Measurements from ENCODE around the gene SLC66A1. TPM values are rescaled to one million over a fixed set of nuclear protein-coding genes. Genes with fewer than 3 reads are reported as not detected.
"Not testable (repeated sequence)": the region's sequence is repeated elsewhere in the genome, so short reads cannot be mapped to it uniquely, and the experiment has no call there.

Gene SLC66A1
- polyA plus RNA-seq, 2 donors = 8.6 to 8.9 TPM

DNA sequence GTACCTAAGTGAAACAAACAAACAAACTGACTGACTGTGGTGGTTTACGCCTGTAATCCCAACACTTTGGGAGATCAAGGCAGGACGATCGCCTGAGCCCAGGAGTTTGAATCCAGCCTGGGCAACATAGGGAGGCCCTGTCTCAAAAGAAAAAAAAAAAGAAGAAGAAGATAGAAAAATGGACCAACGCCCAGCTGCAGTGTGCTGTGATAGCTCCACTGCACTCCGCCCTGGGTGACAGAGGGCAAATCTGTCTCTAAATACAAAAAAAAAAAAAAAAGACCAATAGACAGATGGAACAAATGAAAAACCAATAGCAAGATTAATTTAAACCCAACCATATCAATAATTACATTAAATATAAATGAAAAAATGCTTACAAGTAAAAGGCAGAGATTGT is 37.5 kb upstream of the SLC66A1 start:
- Histone ChIP-seq H3K27me3 (ENCODE audit: control insufficient read depth in 1 of 2, insufficient read depth in 2 of 2, low read length in 2 of 2) (no peaks in the 10 kb centered on the region), H3K4me3 (ENCODE audit: low read depth in 1 of 2, low read length in 2 of 2) (peak overlapping the region in 1 of 2 donors; percentile 30), H3K4me1 (ENCODE audit: control insufficient read depth in 2 of 2, insufficient read depth in 2 of 2, low read length in 1 of 2) (peaks cover 0 to 4% of the 10 kb centered on the region in 2 donors), H3K36me3 (ENCODE audit: control insufficient read depth in 2 of 2, insufficient read depth in 2 of 2, low read length in 1 of 2) (no peaks in the 10 kb centered on the region), H3K27ac (ENCODE audit: low read depth in 2 of 2, low read length in 1 of 2) (no peak overlapping the region), H3K9me3 (ENCODE audit: control insufficient read depth in 2 of 2, insufficient read depth in 1 of 2, low read depth in 1 of 2, low read length in 1 of 2) (peaks cover 2 to 6% of the 10 kb centered on the region in 2 donors)
- WGBS, 2 donors = 94% methylated on average over 5 of the region's 5 CpGs

DNA sequence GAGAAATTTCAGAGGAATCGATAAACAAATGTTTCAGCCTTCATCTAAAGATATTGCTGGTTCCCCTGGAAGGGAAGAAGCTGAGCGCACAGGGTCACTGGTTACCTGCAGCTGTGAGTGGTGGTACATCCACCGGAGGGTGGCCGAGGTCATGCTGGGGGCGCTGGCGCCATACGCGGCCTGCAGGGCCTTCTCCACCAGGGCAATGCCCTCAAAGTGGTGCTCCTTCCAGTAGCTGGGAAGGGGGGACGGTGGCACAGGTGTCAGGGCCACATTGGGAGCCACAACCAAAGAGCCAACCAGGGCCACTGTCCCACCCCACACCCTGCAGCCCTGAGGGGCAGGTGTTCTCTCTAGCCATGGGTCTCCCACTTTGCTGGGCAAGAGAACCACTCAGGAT is 28.2 kb upstream of the SLC66A1 start:
- Histone ChIP-seq H3K4me1 (ENCODE audit: control insufficient read depth in 2 of 2, insufficient read depth in 2 of 2, low read length in 1 of 2) (peaks cover 0 to 4% of the 10 kb centered on the region in 2 donors), H3K9me3 (ENCODE audit: control insufficient read depth in 2 of 2, insufficient read depth in 1 of 2, low read depth in 1 of 2, low read length in 1 of 2) (no peaks in the 10 kb centered on the region), H3K36me3 (ENCODE audit: control insufficient read depth in 2 of 2, insufficient read depth in 2 of 2, low read length in 1 of 2) (no peaks in the 10 kb centered on the region), H3K27me3 (ENCODE audit: control insufficient read depth in 1 of 2, insufficient read depth in 2 of 2, low read length in 2 of 2) (no peaks in the 10 kb centered on the region), H3K4me3 (ENCODE audit: low read depth in 1 of 2, low read length in 2 of 2) (no peak overlapping the region), H3K27ac (ENCODE audit: low read depth in 2 of 2, low read length in 1 of 2) (no peak overlapping the region)
- 95% methylated on average over 9 of the region's 9 CpGs for WGBS, 2 donors

DNA sequence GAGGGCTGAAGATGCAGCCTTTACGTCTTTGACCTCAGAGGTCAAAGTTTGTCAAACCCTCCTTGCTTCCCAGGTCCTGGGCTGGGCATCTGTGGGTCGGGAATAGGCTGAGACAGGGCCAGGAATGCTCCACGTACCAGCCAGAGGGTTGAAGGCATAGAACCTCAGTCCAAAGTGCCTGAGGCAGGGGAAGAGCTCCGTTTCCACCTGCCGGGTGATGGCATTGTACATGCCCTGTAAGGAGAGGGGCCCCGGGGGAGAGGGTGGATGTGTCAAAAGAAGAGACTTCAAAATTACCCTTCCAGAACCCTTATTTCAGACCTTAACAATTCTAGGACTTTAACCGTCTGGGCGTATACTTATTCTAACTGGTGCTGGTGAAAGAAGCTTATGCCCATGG is 27.2 kb upstream of the SLC66A1 start:
- 70 to 72% methylated on average over 8 of the region's 8 CpGs for whole genome bisulfite sequencing, 2 donors
- H3K4me3 ChIP-seq (ENCODE audit: low read depth in 1 of 2, low read length in 2 of 2) = no peak overlapping the region
- H3K27me3 ChIP-seq (ENCODE audit: control insufficient read depth in 1 of 2, insufficient read depth in 2 of 2, low read length in 2 of 2) = no peaks in the 10 kb centered on the region
- no peaks in the 10 kb centered on the region for H3K36me3 ChIP-seq (ENCODE audit: control insufficient read depth in 2 of 2, insufficient read depth in 2 of 2, low read length in 1 of 2)
- H3K9me3 ChIP-seq (ENCODE audit: control insufficient read depth in 2 of 2, insufficient read depth in 1 of 2, low read depth in 1 of 2, low read length in 1 of 2) = no peaks in the 10 kb centered on the region
- H3K27ac ChIP-seq (ENCODE audit: low read depth in 2 of 2, low read length in 1 of 2) = no peak overlapping the region
- H3K4me1 ChIP-seq (ENCODE audit: control insufficient read depth in 2 of 2, insufficient read depth in 2 of 2, low read length in 1 of 2) = peaks cover 0 to 5% of the 10 kb centered on the region in 2 donors

DNA sequence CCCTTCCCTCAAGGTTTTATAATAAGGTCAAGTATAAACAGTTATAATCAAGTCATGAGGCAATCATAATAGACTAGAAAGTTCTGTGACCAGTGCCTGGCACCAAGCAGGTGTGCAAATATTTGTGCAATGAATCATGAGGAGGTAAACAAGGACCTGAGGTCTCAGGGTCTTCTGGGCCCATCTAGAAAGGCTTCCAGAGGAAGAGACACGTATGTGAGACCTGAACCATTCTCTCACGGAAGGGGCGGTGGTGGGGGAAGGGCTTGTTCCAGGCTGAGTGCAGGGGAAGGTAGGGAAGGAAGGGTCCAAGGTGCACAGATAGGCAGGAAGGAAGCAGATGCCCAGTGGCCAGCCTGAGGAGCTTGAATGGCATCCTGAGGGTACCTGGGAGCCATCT is 26.8 kb upstream of the SLC66A1 start:
- 92 to 93% methylated on average over 2 to 3 of the region's 3 CpGs for WGBS, 2 donors
- not testable (repeated sequence) for H3K27me3 ChIP-seq (ENCODE audit: control insufficient read depth in 1 of 2, insufficient read depth in 2 of 2, low read length in 2 of 2); H3K4me3 ChIP-seq (ENCODE audit: low read depth in 1 of 2, low read length in 2 of 2)

DNA sequence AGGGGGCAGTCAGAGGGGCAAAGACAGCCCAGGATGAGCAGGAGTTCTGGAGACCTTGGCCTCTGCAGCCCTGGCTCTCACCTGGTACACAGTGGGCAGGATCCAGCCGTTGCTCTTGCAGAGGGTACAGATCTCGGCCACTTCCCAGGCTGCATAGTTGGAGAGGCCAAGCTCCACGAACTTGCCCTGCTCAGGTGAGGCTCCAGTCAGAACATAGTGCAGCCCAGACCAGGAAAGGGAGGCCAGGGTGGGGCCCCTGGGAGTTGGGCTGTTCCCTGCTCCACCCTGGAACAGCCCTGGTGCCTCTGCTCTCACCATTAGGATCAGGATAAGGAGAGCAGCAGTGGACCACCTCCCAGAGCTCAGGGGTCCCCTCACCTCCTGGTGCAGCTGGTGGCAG is 26.3 kb upstream of the SLC66A1 start:
- 62 to 79% methylated on average over 3 of the region's 3 CpGs for WGBS, 2 donors
- H3K36me3 ChIP-seq (ENCODE audit: control insufficient read depth in 2 of 2, insufficient read depth in 2 of 2, low read length in 1 of 2); H3K9me3 ChIP-seq (ENCODE audit: control insufficient read depth in 2 of 2, insufficient read depth in 1 of 2, low read depth in 1 of 2, low read length in 1 of 2); H3K4me1 ChIP-seq (ENCODE audit: control insufficient read depth in 2 of 2, insufficient read depth in 2 of 2, low read length in 1 of 2); H3K27ac ChIP-seq (ENCODE audit: low read depth in 2 of 2, low read length in 1 of 2); H3K27me3 ChIP-seq (ENCODE audit: control insufficient read depth in 1 of 2, insufficient read depth in 2 of 2, low read length in 2 of 2); H3K4me3 ChIP-seq (ENCODE audit: low read depth in 1 of 2, low read length in 2 of 2): not testable (repeated sequence)

More for the DNA sequence above, 26.8 kb upstream of the SLC66A1 start:
- H3K27ac ChIP-seq (ENCODE audit: low read depth in 2 of 2, low read length in 1 of 2); H3K36me3 ChIP-seq (ENCODE audit: control insufficient read depth in 2 of 2, insufficient read depth in 2 of 2, low read length in 1 of 2); H3K4me1 ChIP-seq (ENCODE audit: control insufficient read depth in 2 of 2, insufficient read depth in 2 of 2, low read length in 1 of 2); H3K9me3 ChIP-seq (ENCODE audit: control insufficient read depth in 2 of 2, insufficient read depth in 1 of 2, low read depth in 1 of 2, low read length in 1 of 2): not testable (repeated sequence)

DNA sequence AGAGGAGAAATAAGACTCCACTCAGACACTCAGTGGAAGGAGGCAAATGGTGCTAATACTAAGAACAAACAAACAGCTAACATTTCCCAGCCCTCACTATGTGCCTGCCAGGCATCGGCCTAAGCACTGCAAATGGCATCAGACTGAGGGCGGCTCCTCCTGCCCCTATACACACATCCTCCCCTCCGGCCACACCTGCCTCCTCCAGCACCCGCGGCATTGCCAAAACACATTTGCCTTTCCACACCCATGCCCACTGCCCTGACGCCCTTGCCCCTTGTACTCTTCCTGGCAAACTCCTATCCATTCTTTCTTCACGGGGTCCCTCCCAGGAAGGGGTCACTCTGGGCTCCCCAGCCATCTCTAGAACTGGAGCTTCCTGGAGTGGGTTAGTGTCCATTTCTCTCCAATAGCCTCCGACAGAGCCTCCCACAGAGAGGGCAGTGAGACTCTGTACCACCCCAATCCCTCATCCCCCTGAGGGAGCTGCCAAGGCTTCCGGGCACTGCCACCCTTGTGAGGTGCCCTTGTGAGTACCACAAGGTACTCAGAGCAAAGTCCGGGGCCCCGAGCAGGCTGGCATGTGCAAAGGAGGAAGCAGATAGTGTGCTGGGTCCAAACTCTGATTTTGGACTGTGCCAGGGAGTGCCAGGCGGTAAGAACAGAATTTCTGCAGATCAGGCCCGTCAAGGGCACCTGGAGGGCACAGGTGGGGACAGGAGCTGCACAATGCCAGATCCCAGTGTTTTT is 24.5 kb upstream of the SLC66A1 start:
- H3K27ac ChIP-seq (ENCODE audit: low read depth in 2 of 2, low read length in 1 of 2) = no peak overlapping the region
- H3K4me3 ChIP-seq (ENCODE audit: low read depth in 1 of 2, low read length in 2 of 2) = no peak overlapping the region
- 69 to 92% methylated on average over 13 of the region's 13 CpGs for WGBS, 2 donors
- no peaks in the 10 kb centered on the region for H3K36me3 ChIP-seq (ENCODE audit: control insufficient read depth in 2 of 2, insufficient read depth in 2 of 2, low read length in 1 of 2)
- H3K9me3 ChIP-seq (ENCODE audit: control insufficient read depth in 2 of 2, insufficient read depth in 1 of 2, low read depth in 1 of 2, low read length in 1 of 2) = no peaks in the 10 kb centered on the region
- no peaks in the 10 kb centered on the region for H3K27me3 ChIP-seq (ENCODE audit: control insufficient read depth in 1 of 2, insufficient read depth in 2 of 2, low read length in 2 of 2)
- peaks cover 0 to 5% of the 10 kb centered on the region in 2 donors for H3K4me1 ChIP-seq (ENCODE audit: control insufficient read depth in 2 of 2, insufficient read depth in 2 of 2, low read length in 1 of 2)

DNA sequence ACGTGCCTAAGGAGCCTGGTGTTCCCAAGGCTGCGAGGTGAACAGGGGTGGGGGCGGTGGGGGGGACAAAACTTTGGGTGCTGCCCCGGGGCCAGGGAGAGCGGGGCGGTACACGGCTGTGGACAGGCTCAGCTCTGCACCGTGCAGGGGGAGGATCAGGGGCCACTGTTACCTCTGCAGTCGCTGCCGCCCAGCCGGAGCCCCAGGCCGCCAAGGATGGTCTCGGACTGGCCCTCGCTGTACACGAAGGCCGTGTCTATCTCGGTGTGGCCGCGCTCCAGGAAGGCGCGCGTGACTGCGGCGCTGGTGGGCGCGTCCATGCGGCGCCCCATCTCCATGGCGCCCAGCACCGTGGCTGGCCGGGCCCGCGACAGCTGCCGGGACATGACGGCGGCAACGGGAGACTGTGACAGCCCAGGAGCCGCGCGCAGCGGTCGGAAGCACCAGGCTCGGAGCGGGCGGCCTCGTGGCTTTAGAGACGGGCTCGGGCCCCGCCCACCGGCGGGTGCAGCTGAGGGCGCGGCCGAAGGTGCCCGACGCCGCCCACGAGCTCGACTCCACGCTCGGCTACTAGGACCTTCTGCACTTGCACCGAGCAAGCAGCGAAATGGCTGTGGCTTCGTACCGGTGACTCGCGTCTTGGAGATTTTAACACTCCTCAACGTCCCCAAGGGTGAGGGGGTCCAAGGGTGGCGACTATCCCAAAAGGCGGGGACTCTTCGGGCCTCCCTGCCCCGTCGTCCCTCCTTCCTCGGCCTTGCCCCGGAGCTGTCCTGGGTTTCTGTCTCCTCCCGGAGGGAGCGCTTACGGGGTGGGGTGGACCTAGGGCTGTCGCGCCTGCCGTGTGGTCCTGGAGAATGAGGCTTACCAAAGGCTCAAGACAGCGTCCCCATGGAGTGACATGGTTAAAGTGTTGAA is 23.5 kb upstream of the SLC66A1 start, which contains the start of gene AKR7A3:
Gene AKR7A3, minus strand, starts transcription at position 447 of the 918 bp plus-strand sequence. Its CDS starts 61 bp downstream, at position 386.
- H3K36me3 ChIP-seq (ENCODE audit: control insufficient read depth in 2 of 2, insufficient read depth in 2 of 2, low read length in 1 of 2) = not testable (repeated sequence)

DNA sequence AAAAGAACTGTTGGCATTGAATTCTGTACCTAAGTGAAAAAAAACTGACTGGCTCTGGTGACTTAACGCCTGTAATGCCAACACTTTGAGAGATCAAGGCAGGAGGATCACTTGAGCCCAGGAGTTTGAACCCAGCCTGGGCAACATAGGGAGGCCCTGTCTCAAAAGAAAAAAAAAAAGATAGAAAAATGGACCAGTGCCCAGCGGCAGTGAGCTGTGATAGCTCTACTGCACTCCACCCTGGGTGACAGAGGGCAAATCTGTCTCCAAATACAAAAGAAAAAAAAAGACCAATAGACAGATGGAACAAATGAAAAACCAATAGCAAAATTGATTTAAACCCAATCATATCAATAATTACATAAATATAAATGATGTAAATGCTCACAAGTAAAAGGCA is 22.9 kb upstream of the SLC66A1 start:
- Histone ChIP-seq H3K36me3 (ENCODE audit: control insufficient read depth in 2 of 2, insufficient read depth in 2 of 2, low read length in 1 of 2) (no peaks in the 10 kb centered on the region), H3K4me3 (ENCODE audit: low read depth in 1 of 2, low read length in 2 of 2) (peak overlapping the region; percentile 31 to 46), H3K27ac (ENCODE audit: low read depth in 2 of 2, low read length in 1 of 2) (no peak overlapping the region)

More for the DNA sequence above, 23.5 kb upstream of the SLC66A1 start, which contains the start of gene AKR7A3:
- WGBS, 2 donors = 13 to 20% methylated on average over 42 to 74 of the region's 82 CpGs
- H3K4me1 ChIP-seq (ENCODE audit: control insufficient read depth in 2 of 2, insufficient read depth in 2 of 2, low read length in 1 of 2); H3K9me3 ChIP-seq (ENCODE audit: control insufficient read depth in 2 of 2, insufficient read depth in 1 of 2, low read depth in 1 of 2, low read length in 1 of 2); H3K27me3 ChIP-seq (ENCODE audit: control insufficient read depth in 1 of 2, insufficient read depth in 2 of 2, low read length in 2 of 2); H3K27ac ChIP-seq (ENCODE audit: low read depth in 2 of 2, low read length in 1 of 2): not testable (repeated sequence)
- H3K4me3 ChIP-seq (ENCODE audit: low read depth in 1 of 2, low read length in 2 of 2) = peak within 1 kb of the TSS; percentile 31 to 46

DNA sequence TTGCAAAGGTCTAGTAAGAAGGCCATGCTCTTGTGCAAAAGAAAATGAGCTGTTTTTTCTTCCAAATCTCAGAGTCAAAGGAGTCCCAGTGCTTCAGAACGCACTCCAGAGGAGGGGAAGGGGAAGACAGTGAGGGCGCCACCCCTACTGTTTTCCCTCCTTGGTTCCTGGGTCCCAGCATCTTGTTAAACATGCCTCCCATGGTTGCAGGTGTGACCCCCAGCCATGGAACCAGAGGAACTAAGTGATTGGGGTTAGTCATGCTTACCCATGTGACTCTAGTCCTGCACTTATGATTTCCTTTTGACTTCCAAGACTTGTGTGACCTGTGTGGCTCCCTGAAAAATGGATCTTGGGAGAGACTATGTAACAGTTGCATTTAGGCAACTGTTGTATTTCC is 17.5 kb upstream of the SLC66A1 start:
- WGBS, 2 donors = 86 to 96% methylated on average over 2 of the region's 2 CpGs
- no peak overlapping the region for H3K4me3 ChIP-seq (ENCODE audit: low read depth in 1 of 2, low read length in 2 of 2)
- peaks cover 2 to 4% of the 10 kb centered on the region in 2 donors for H3K9me3 ChIP-seq (ENCODE audit: control insufficient read depth in 2 of 2, insufficient read depth in 1 of 2, low read depth in 1 of 2, low read length in 1 of 2)
- no peaks in the 10 kb centered on the region for H3K36me3 ChIP-seq (ENCODE audit: control insufficient read depth in 2 of 2, insufficient read depth in 2 of 2, low read length in 1 of 2)
- H3K27ac ChIP-seq (ENCODE audit: low read depth in 2 of 2, low read length in 1 of 2) = no peak overlapping the region
- H3K27me3 ChIP-seq (ENCODE audit: control insufficient read depth in 1 of 2, insufficient read depth in 2 of 2, low read length in 2 of 2) = no peaks in the 10 kb centered on the region
- no peaks in the 10 kb centered on the region for H3K4me1 ChIP-seq (ENCODE audit: control insufficient read depth in 2 of 2, insufficient read depth in 2 of 2, low read length in 1 of 2)

More for the DNA sequence above, 22.9 kb upstream of the SLC66A1 start:
- H3K9me3 ChIP-seq (ENCODE audit: control insufficient read depth in 2 of 2, insufficient read depth in 1 of 2, low read depth in 1 of 2, low read length in 1 of 2) = no peaks in the 10 kb centered on the region
- WGBS, 2 donors = 27 to 43% methylated on average over 2 of the region's 2 CpGs
- no peaks in the 10 kb centered on the region for H3K27me3 ChIP-seq (ENCODE audit: control insufficient read depth in 1 of 2, insufficient read depth in 2 of 2, low read length in 2 of 2)
- peaks cover 0 to 5% of the 10 kb centered on the region in 2 donors for H3K4me1 ChIP-seq (ENCODE audit: control insufficient read depth in 2 of 2, insufficient read depth in 2 of 2, low read length in 1 of 2)

All from esophagus (tissue), 2 donors.